ENCODE measurements around the gene TEDC2.

DNA sequence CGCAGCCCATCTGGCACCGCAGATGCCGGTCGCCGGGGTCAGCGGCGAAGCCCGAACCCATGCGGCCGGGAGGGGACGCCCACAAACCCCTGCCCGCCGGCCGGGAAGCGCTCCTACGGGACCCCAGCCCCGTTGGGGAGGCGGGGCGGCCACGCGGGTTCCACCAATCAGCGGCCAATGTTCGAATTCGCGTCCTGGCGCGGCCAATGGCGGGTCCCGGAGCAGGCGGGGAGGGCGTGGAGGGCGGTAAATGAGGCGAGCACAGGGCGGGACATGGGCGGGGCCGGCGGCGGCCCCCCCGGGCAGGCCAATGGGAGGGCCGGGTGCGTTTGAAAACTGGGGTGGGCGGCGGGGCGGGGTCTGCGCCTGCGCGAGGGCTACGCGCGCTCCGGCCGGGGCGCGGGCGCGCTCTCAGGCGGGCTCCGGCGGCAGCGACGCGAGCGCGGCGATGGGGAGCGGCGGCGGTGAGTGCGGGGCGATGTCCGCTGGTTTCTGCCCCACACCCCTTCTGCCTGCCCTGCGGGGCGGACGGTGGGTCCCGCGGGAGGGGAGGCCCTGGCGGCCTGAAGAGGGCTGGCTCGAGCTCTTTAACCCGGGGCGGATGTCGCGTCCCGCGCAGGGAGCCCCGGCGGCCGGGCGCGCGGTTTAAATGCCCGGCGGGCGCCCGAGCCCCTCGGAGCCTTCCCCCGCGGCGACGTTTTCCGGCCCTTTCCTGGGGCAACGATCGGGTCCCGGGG lies 30.7 kb upstream of the TEDC2 start, which contains the start of gene CCNF:
- TF ChIP-seq EZH2 (optimal IDR thresholded peaks at IDR 0.05; ENCODE audit: low read depth, low read length) (no peak), EZH2phosphoT487 (IDR thresholded peaks at IDR 0.05; ENCODE audit: low read length) (no peak)
- TF ChIP-seq, protein P1, sequence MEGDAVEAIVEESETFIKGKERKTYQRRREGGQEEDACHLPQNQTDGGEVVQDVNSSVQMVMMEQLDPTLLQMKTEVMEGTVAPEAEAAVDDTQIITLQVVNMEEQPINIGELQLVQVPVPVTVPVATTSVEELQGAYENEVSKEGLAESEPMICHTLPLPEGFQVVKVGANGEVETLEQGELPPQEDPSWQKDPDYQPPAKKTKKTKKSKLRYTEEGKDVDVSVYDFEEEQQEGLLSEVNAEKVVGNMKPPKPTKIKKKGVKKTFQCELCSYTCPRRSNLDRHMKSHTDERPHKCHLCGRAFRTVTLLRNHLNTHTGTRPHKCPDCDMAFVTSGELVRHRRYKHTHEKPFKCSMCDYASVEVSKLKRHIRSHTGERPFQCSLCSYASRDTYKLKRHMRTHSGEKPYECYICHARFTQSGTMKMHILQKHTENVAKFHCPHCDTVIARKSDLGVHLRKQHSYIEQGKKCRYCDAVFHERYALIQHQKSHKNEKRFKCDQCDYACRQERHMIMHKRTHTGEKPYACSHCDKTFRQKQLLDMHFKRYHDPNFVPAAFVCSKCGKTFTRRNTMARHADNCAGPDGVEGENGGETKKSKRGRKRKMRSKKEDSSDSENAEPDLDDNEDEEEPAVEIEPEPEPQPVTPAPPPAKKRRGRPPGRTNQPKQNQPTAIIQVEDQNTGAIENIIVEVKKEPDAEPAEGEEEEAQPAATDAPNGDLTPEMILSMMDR (IDR thresholded peaks at IDR 0.05; ENCODE audit: low read length): no peak
